SK-N-MC (cell line): ENCODE data around the gene AFTPH.

Source experiments
- DNase-seq: peaks from one replicate; pipeline ENCODE4 v3.0.0-alpha.2; 2011; ENCODE audit warnings: low read depth, low spot score
- H3K27ac ChIP-seq: fragments of 200-600 bp; sonication (generic); 2 replicates; pipeline ENCODE4 v1.5.1; 2016; ENCODE audit warnings: mixed run types
- H3K36me3 ChIP-seq: fragments of 200-600 bp; sonication (generic); 2 replicates; pipeline ENCODE4 v1.6.1; 2017; ENCODE audit warnings: antibody characterized with exemption, low read length, mixed read lengths; ENCODE audit not compliant: insufficient read depth
- H3K4me3 ChIP-seq: fragments of 200-600 bp; sonication (generic); 2 replicates; pipeline ENCODE4 v1.5.1; 2016
- H3K9ac ChIP-seq: fragments of 200-600 bp; sonication (generic); 2 replicates; pipeline ENCODE4 v1.8.0; 2017; ENCODE audit warnings: mixed run types, mixed read lengths; ENCODE audit not compliant: insufficient read length
- H3K9me3 ChIP-seq: fragments of 200-600 bp; sonication (generic); 2 replicates; pipeline ENCODE4 v1.6.1; 2017; ENCODE audit warnings: low read depth, mild to moderate bottlenecking, antibody characterized with exemption, low read length, moderate library complexity, mixed read lengths
- EZH2 ChIP-seq: fragments of 200-600 bp; sonication (generic); IDR thresholded peaks from one replicate; pipeline ENCODE4 v1.6.1; 2017; ENCODE audit warnings: antibody characterized with exemption
- FOXP2 ChIP-seq: optimal IDR thresholded peaks from 2 replicates; pipeline ENCODE3; 2011; ENCODE audit warnings: mild to moderate bottlenecking, moderate library complexity; ENCODE audit not compliant: insufficient read depth; ENCODE audit errors: extremely low read length, control extremely low read depth
- POLR2AphosphoS5 ChIP-seq: IDR thresholded peaks from 2 replicates; pipeline ENCODE4 v1.6.1; 2012; ENCODE audit warnings: mild to moderate bottlenecking, low read depth, low read length, borderline replicate concordance

Gene AFTPH

DNA sequence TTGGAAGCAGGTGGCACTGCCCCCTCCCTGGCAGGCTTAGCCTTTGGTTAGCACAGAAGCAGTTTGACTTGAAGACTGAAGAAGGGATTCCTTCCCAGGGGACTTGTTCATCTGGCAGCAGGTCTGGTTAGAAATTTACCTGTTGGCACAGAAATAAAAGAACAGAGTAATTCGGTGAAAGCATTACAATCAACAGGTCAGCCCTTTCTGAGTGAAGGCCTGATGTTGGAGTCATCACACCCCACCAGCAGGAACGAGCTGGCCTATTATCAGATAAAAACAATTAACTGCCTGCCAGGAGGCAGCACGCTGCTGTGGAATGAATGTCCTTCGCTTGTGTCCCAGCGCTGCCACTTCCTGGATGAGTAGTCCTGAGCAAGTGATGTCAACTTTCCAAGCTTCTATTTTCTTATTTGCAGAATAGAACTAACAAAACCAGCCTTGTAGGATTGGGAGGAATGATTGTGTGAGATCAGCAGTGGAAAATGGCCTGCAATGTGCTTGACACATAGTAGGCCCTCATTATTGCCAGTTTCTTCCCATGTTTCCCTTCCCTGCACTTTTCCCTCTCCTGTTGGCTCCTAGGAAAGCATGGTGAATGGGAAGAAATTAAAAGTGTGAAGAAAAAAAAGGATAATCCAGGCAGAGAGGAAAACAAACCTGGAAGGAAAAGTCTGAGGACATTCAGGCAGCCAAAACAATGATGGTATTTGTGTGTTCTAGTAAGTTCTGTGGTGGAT, 41.2 kb upstream of the AFTPH start:
- Histone ChIP-seq H3K9ac (no peak overlapping the region), H3K36me3 (no peaks in the 10 kb centered on the region), H3K4me3 (no peak overlapping the region), H3K9me3 (no peaks in the 10 kb centered on the region), H3K27ac (no peak overlapping the region)
- no peak for DNase-seq
- TF ChIP-seq EZH2 (no peak), FOXP2 (no peak), POLR2AphosphoS5 (no peak)

DNA sequence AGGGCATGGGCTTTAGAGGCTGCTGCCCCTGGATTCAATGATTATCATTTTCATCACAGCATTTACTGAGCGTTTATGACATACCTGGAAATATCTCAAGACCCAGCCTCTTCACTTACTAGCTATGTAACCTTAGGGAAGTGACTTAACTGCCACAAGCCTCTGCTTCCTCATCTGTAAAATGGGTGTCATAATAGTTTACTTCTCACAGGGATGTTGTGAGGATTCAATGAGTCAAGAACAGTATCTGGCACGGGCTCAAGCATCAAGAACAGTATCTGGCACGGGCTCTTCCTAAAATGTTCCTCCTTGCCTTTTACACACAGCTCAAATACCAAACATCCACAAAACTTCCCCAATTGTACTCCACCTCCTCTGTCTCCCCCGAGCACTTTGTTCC, 38.8 kb upstream of the AFTPH start:
- TF ChIP-seq FOXP2, result no peak
- TF ChIP-seq EZH2, result no peak
- no peak for TF ChIP-seq POLR2AphosphoS5
- Histone ChIP-seq H3K36me3 (no peaks in the 10 kb centered on the region), H3K4me3 (no peak overlapping the region), H3K27ac (no peak overlapping the region), H3K9ac (no peak overlapping the region), H3K9me3 (no peaks in the 10 kb centered on the region)
- no peak for DNase-seq

DNA sequence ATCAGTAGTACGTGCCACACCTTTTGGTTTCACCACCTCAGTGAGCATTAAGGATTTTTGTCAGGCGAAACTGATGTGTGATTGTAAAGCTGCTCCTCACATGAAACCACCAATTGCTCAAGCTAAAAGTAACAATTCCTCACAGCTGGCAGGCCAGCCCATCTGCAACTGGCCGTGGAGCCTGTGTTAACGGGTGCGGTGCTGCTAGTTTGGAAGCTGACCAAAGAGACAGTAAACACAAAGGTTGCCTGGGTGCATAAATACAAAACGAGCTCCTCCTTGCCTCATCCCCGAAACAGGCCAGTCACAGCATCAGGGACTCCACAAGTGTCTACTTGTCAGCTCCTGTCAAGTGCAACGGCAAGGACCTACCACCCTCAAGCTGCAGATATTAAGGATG, 38.2 kb upstream of the AFTPH start:
- no peak for DNase-seq
- Histone ChIP-seq H3K36me3 (no peaks in the 10 kb centered on the region), H3K4me3 (no peak overlapping the region), H3K27ac (no peak overlapping the region), H3K9me3 (no peaks in the 10 kb centered on the region), H3K9ac (no peak overlapping the region)
- no peak for TF ChIP-seq EZH2
- TF ChIP-seq POLR2AphosphoS5, result no peak
- no peak for TF ChIP-seq FOXP2

DNA sequence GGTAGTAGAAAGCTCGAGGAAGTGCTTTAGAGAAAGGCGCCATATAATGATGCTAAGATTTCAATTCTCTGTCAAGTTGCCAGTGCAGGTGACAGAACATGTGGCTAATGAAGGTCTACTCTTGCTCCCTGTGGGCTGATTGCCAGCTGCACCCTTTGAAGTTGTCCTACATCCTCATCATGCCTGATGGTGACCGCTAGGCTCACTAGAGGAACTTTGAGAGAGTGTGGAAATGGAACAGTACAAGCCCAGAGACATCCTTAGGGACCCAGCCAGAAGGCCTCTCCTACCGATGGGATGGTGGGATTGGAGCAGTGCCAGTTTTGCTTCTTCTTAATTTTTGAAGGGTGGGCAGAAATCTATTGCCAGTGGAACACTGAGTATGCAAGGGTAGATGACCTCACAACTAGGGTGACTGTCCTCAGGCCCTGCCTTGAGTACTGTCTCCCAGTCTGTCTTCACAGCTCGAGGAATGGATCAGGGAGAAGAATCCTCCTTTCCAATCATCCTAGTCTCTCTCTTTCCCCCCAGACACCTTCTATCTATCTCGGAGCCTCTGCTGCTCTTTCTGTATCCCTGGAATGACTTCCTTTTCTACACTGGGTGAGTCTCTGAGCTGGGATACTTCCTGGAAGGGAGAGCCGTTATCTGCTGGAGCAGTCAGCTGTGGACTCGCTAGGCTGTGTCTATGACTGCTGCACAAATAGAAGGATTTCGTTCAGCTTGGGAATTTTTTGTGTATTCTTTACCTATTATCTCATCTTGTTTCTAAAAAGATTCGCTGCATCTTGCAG, 36.7 kb upstream of the AFTPH start:
- Histone ChIP-seq H3K9ac (no peak overlapping the region), H3K27ac (no peak overlapping the region), H3K36me3 (no peaks in the 10 kb centered on the region), H3K9me3 (no peaks in the 10 kb centered on the region), H3K4me3 (no peak overlapping the region)
- no peak for TF ChIP-seq EZH2
- no peak for TF ChIP-seq FOXP2
- no peak for TF ChIP-seq POLR2AphosphoS5
- DNase-seq, result no peak

DNA sequence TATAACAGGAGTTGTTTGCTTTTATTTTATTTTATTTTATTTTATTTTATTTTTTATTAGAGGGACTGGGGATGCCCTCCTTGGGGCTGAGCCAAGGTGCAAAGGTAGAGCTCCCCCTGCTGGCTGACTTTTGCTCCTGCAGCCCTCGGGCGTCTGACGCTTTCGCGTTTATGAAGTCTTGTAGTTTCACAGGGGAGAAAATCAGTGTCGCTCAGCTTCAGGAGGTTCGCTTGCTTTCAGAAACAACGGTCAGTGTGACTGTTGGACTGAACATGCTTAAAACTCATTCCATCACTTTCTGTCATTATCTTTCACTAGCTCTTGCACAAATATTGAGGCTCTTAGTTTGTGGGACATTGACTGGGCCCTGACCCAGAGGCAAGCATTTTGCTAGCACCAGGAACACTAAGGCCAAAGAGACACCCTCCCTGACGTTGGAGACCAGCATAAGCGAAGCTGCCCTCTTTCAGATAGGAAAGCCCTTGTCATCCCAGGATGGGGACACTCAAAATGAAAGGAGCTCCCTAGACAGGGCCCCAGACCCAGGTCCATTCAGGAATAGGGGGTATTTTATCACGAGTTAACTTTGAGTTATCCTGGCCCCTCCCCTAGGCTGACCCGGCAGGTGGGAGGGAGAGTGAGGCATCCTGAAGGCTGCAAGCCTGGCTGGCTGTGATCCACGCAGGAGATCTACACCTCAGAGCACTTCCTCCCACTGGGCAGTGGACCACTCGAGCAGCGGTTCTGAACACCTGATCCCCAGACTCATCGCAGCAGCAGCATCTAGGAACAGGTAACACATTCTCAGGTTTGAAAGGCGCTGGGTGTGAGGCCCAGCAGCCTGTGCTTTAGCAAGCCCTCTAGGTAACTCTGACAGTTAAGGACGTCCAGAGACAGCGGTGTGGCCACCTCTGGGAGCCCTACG, 35.8 kb upstream of the AFTPH start:
- no peak overlapping the region for H3K9ac ChIP-seq
- no peak overlapping the region for H3K27ac ChIP-seq
- H3K9me3 ChIP-seq, result no peaks in the 10 kb centered on the region
- peak; percentile 26 for DNase-seq
- no peak overlapping the region for H3K4me3 ChIP-seq
- no peaks in the 10 kb centered on the region for H3K36me3 ChIP-seq
- TF ChIP-seq FOXP2 (no peak), EZH2 (no peak), POLR2AphosphoS5 (no peak)

DNA sequence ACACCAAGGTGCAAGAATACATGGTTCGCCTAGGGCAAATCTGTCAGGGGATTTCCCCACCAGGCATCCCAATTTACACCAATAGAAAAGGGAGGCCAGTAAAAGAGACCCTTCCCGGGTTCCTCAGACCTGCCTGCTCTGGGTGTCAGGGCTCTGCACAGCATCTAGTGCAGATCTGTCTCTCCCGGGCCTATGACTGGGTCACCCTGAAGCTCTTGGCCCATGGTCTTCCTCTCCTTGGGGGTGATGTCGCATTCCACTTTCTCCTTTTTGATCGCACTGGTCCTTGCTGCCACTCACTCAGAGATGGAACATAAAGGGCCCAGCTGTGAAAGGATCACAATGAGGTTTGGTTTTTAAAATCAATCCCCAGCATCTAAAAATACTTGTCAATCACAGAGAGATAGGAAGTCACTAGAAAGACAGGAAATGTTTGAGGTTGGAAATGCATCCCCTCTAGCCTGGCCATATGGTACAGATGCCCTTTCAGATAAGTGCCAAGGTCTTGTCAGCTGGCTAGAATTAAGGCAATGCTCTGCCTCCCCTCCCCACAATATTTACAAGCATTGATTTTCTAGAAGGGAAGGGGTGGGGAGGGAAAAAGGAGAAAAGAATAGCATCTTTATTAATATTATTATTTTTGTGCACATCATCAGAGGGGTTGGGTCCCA, 34.9 kb upstream of the AFTPH start:
- no peaks in the 10 kb centered on the region for H3K36me3 ChIP-seq
- no peak overlapping the region for H3K27ac ChIP-seq
- no peak overlapping the region for H3K9ac ChIP-seq
- H3K4me3 ChIP-seq, result no peak overlapping the region
- TF ChIP-seq FOXP2, result no peak
- TF ChIP-seq POLR2AphosphoS5, result no peak
- no peak for TF ChIP-seq EZH2
- DNase-seq, result no peak
- H3K9me3 ChIP-seq, result no peaks in the 10 kb centered on the region

DNA sequence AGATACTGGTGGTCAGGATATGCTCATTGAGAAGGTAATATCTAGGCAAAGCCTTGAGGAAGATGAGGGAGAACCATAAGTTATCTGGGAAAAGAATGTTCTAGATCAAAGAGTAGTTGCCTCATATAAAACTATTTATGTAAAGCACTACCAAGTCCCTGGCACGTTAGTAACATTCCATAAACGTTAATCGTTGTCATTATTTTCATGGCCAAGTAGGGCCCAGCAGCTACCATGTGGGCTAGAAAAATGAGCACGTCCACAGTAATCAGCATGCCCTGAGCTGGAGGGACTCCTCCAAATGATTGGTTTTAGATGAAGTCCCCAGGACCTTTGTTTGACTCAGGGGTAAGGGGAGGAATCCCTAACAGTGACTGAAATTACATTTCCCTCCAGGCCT, 32.7 kb upstream of the AFTPH start:
- no peaks in the 10 kb centered on the region for H3K36me3 ChIP-seq

More for the DNA sequence above, 32.7 kb upstream of the AFTPH start:
- no peak for DNase-seq
- H3K9me3 ChIP-seq, result no peaks in the 10 kb centered on the region
- H3K4me3 ChIP-seq, result no peak overlapping the region
- no peak for TF ChIP-seq POLR2AphosphoS5
- TF ChIP-seq EZH2, result no peak
- TF ChIP-seq FOXP2, result no peak
- H3K27ac ChIP-seq, result no peak overlapping the region
- no peak overlapping the region for H3K9ac ChIP-seq
